GM18870 (cell line): ENCODE data around the gene AFMID.
"Not testable (repeated sequence)": the region's sequence is repeated elsewhere in the genome, so short reads cannot be mapped to it uniquely, and the experiment has no call there.

Experiments
- ATAC-seq: cut with Tn5 transposase; IDR thresholded peaks from one replicate; pipeline ENCODE4 v1.9.1; 2021; ENCODE audit warnings: moderate library complexity; ENCODE audit not compliant: unreplicated experiment

AFMID gene

DNA sequence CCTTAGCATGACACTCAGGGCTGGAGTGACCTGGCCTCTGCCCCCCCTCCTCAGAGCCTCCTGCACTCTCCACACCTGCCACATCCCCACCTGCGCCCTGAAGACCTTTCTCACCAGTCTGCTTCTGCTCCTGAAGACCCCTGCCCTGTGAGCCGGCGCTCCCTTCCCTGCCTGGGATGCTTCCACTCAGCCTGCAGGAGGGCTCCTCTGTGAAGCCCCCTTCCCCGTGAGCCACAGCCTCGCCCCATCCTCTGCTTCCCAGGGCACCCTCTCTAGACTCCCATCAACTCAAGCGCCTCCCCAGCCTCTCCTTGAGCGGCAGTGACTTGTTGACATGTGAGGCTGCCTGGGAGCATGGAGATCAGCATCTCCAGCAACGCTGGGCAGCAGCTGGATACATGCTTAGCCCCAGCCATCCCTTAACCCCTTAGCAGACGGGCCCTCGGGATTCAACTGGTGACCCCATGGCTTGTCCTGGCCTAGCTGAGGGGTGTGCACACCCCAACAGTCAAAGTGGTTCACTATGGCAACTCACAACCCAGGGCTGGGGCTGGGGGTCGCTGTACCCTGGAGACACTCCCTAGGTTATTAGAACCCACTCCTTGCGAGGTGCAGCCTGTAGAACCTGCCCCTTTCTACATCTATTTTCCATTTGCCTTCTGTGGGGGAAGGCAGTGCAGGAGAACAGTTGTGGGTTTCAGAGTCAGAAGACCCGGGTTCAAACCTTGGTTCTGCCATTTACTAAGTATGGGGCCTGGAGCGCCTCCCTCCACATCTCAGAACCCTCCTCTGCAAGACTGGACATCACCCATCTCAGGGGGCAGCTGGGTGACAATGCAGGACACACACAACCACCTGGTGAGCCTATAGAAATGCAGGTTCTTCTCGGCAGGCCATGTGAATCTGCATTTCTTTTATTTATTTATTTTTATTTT lies 65.8 kb downstream of the AFMID start:
- ATAC-seq = no peak

GRCh38 chr17:78253636-78253945 lies 66.4 kb downstream of the AFMID start:
- ATAC-seq = not testable (repeated sequence)

- no peak for ATAC-seq
These were observed 66.9 kb downstream of the AFMID start for GRCh38 chr17:78253946-78254672.

DNA sequence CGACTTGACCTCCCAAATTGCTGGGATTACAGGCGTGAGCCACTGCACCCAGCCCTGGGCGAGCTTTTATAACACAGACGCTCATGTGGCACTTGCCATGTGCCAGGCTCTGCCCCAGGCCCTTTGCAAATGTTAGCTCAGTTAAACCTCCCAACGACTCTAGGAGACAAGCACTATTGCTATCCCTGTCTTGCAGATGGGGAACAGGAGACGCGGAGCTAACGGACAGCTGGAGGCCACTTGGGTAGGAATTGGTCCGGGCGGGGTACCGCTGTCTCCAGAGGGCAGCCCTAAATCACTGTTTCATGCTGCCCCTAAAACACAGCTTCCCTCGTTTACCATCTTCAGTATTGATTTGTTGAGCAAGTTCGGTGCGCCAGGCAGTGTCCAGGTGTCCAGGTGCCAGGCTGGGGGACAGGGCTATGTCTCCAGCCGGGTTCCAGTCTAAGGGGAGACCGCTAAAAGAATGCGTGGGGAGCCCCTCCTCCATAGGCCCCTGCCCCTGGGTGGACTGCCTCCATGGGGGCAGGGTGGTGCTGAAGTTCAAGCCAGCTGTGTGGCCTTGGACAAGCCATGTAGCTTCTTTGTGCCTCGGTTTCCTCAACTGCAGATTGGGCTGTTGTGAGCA lies 68.0 kb downstream of the AFMID start:
- ATAC-seq = no peak

DNA sequence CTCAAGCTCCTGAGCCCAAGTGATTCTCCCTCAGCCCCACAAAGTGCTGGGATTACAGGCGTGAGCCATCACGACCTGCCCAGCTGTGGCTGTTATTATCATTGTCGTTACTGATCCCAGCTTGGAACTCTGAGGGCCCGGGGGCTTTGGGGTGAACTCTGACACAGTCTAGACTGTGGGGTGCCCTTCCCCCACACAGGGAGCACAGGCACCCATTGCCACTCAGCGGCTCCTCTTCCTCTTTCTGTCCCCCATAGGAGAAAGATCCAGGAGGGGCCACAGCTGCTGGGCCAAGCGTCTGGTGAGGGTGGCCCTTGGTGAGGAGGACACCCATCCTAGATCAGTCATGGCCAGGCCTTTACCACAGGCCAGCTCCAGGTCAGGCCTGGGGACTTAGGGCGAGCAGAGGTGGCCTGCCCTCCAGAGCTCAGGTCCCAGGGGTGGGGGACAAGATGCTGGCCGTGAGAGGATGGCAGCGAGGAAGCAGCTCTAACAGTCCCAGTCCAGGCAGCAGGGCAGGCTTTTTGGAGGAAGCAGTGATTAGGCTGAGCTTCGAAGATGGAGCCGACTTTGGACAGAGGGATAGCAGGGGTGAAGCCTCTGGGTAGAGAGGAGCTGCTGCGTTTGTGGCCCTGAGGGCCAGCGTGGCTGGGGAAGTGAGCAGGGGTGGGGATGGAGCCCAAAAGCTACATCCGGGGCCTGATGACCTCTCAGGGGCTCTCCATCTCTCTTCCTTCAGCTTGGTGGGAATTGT lies 69.0 kb downstream of the AFMID start:
- ATAC-seq = no peak

DNA sequence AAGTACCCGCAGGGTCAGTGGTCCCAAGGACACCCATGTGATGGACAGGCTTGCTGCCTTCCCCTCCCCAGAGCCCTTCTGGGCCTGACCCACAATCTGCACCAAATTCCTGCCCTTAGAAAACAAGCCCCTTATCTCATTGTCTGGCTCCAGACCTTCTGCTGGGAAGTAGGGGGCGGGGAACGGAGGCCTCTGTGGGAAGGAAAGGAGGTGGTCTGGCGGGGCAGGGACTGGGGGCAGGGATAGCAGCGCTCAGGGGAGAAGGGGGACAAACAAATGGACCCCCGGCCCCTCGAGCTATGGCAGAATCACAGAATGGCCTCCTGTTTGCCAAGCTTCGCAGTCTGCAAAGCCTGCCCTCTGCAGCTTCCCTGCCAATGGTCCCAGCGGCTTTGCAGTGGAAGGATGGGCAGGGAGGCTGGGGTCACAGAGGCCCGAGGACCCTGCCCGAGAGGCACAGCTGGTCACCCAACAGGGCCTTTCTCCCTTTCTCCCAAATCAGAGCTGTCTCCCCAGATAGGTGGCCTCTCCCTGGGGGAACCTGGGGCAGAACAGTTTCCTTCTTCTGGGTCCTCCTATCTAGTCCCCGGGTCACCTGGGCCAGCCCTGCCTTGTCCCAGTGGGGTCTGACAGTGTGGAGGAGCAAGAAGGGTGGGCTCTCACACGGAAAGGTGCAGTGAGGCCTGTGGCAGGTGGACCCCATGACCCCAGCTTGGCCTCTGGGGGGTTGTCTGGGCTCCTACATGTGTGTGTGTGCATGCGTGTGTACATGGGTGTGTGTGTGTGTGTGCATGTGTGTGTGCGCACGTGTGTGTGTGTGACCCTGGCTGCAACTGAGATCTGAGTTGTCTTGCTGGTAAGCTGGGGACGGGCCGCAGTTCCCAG lies 69.8 kb downstream of the AFMID start:
- ATAC-seq = no peak
